ENCODE data around the gene C3orf18. TPM values are rescaled to one million over a fixed set of nuclear protein-coding genes. Genes with fewer than 3 reads are reported as not detected.

Gene C3orf18
- 0.83 TPM for polyA plus RNA-seq (2012; ENCODE audit: low read depth, missing spikeins)

DNA sequence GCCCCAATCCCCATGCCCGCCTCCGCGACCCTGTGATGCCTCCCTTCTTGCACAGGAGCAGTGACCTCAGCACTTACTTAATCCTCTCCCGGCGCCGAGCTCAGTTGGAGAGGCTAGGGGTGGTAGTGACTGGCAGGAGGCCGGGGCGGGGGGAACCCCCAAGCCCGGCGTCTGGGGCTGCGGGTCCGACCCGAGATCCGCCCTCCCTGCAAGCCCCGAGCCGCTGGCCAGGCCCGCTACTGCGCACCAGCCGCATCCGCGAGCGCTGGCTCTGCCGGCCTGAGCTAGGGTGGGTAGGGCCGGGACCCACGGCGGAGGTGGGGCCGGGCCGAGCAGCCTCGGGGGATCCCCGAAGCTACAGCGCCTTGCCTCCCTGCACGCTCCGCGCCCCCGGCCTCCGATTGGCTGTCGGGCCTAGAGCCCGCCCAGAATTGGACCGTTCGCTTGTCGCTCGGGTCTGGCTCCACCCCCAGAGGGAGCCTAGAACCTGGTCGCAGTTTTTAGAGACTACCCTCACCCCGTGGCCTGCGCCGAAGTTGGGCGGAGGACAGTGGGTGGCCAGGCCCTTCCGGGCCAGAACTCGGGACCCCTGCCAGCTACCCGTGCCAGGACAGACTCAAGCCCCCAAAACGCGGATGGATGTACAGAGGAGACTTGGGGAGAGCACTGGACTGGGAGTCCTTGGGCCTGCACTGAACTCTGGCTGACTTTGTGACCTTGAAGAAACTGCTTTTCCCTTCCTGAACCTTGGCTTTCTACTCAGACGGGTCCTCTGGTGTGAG lies at the start of gene C3orf18:
Gene C3orf18, minus strand, starts transcription at position 362 of the 782 bp plus-strand sequence. CDS start 2,048 bp downstream, outside the sequence.
- peak; percentile 97 for FAIRE-seq
- no peak for TF ChIP-seq TAF1 (IDR thresholded peaks at IDR 0.05; ENCODE audit: low read depth, low read length)
- no peak for TF ChIP-seq PAX5 (IDR thresholded peaks at IDR 0.05; ENCODE audit: insufficient read depth, low read length, severe bottlenecking)
- TF ChIP-seq POLR2A (IDR thresholded peaks at IDR 0.05; ENCODE audit: low read depth, low read length), result no peak
- TF ChIP-seq POLR2AphosphoS5 (IDR thresholded peaks at IDR 0.05; ENCODE audit: low read depth, low read length), result no peak
- TF ChIP-seq SPI1 (IDR thresholded peaks at IDR 0.05; ENCODE audit: low read depth, low read length), result no peak
- no peak for TF ChIP-seq POU2F2 (IDR thresholded peaks at IDR 0.05; ENCODE audit: low read depth, low read length)
- peak; percentile 100 for DNase-seq (ENCODE audit: insufficient read length, low spot score)

DNA sequence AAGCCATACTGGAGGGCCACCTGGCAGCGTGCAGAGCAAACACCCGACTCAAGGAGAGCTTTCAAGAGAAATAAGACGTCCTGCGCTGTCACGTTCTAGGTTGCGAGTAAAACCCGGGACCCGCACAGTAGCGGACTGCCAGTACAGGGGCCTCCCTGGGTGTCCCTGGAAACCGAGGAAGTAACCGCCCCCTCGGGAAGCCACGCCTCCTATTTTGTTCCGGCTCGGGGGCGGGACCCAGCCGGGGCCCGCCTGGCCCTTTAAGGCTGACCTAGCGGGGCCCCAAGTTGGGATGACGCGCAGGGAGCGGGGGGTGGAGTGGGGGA lies 49.2 kb upstream of the C3orf18 start:
- TF ChIP-seq SPI1 (IDR thresholded peaks at IDR 0.05; ENCODE audit: low read depth, low read length) (no peak), TAF1 (IDR thresholded peaks at IDR 0.05; ENCODE audit: low read depth, low read length) (no peak), POLR2A (IDR thresholded peaks at IDR 0.05; ENCODE audit: low read depth, low read length) (no peak), POU2F2 (IDR thresholded peaks at IDR 0.05; ENCODE audit: low read depth, low read length) (no peak), POLR2AphosphoS5 (IDR thresholded peaks at IDR 0.05; ENCODE audit: low read depth, low read length) (no peak), PAX5 (IDR thresholded peaks at IDR 0.05; ENCODE audit: insufficient read depth, low read length, severe bottlenecking) (no peak)
- peak; percentile 85 for FAIRE-seq

DNA sequence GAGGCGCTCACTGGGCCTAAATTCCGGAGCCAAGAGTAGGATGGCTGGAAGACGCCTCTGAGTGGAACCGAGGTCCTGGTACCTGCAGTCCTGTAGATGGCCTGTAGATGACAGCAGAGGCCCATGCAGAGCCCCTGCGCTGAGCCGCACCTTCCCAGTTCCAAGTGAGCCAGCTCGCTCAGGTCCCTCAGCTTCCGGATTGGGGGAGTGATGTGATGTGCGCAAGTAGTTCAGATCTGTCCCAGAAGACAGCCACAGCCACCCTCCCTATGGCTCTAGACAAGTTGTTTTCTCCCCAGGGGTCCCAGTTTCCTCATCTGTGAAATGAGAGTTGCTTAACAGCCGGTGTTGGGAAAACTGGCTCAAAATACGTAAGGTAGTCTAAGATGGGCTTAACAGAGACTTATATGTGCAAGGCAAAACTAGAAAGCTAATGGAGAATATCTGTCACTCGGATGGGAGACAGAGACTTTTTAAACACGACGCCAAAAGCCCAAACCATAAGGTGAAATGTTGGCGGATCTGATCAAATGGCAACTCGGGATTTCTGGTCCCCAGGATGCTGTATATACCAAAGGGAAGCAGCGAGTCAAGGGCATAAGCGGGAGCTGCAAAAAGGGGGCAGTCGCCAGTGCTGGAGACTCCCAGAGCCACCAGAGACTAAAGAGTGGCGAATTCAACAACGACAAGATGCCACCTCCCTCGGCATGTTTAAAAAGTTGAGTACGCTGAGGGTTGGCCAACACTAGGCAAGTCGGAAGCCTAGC lies 48.6 kb upstream of the C3orf18 start:
- peak; percentile 83 for FAIRE-seq
- DNase-seq (ENCODE audit: insufficient read length, low spot score), result peak; percentile 74
- no peak for TF ChIP-seq TAF1 (IDR thresholded peaks at IDR 0.05; ENCODE audit: low read depth, low read length)
- TF ChIP-seq POU2F2 (IDR thresholded peaks at IDR 0.05; ENCODE audit: low read depth, low read length), result peak; percentile 56; the same call in 1 of the 2 replicates

More for the DNA sequence above, 49.2 kb upstream of the C3orf18 start:
- DNase-seq (ENCODE audit: insufficient read length, low spot score), result peak; percentile 88

DNA sequence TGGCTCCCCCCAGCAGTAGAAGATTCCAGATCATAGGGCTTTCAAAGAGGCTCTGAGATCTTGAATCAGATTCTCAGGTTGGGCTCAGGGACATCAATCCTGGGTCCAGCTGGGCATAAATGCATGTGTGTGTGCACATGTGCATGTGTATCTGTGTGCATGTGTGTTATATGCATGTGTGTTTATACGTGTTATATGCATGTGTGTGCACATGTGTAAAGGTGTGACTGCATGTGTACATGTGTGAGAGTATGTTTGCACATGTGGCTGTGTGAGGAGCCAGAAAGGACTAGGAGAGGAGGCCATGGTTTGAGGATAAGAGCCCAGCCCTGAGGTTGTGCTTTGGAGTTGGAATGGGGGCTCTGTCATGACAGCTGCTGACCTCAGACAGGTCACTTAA lies 47.6 kb upstream of the C3orf18 start:
- TF ChIP-seq POU2F2 (IDR thresholded peaks at IDR 0.05; ENCODE audit: low read depth, low read length), result no peak
- no peak for TF ChIP-seq PAX5 (IDR thresholded peaks at IDR 0.05; ENCODE audit: insufficient read depth, low read length, severe bottlenecking)
- TF ChIP-seq TAF1 (IDR thresholded peaks at IDR 0.05; ENCODE audit: low read depth, low read length), result no peak
- no peak for TF ChIP-seq POLR2A (IDR thresholded peaks at IDR 0.05; ENCODE audit: low read depth, low read length)
- TF ChIP-seq POLR2AphosphoS5 (IDR thresholded peaks at IDR 0.05; ENCODE audit: low read depth, low read length), result no peak
- no peak for TF ChIP-seq SPI1 (IDR thresholded peaks at IDR 0.05; ENCODE audit: low read depth, low read length)
- FAIRE-seq (peak; percentile 43), DNase-seq (ENCODE audit: insufficient read length, low spot score) (no peak)

DNA sequence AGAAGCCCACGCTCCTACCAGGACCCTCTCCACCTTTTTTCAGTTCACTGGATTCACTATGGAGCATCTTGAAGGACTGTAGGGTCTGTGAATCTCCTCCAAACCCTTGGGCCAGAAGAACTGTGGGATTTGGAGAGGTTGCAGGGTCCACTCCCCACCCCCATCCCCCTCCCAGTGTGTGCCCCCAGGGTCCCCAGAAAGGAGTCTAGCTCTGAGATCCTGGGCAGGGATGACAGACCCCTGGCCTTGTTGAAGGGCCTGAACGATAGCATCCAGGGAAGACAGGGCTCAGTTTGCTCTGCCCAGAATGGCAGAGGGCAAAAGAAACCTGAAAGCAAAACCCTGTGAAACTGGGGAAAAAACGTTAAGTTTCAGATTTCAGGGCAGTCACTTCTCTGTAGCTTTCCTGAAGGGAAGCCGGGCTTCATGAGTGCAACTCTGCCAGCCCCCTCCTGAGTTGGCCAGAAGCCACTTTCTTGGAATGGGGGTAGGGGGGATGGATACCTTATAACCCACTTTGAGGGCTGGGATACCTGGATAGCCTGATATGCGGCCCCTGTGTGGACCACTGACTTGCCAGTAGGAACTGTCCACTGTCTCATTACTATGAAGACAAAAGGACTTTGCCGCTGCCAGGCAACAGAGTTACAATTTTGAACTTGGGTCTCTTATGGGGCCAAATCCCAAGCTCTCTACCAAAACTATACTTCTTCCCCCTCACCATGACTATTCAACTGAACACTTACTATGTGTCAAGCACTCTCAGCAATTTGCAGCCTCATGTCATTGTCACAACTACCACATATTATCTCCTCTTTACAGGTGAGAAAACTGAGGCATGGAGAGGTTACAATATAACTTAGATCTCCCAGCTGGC lies 45.7 kb upstream of the C3orf18 start:
- peak; percentile 16 for FAIRE-seq
- TF ChIP-seq POLR2A (IDR thresholded peaks at IDR 0.05; ENCODE audit: low read depth, low read length) (no peak), POU2F2 (IDR thresholded peaks at IDR 0.05; ENCODE audit: low read depth, low read length) (no peak)
- DNase-seq (ENCODE audit: insufficient read length, low spot score), result no peak

DNA sequence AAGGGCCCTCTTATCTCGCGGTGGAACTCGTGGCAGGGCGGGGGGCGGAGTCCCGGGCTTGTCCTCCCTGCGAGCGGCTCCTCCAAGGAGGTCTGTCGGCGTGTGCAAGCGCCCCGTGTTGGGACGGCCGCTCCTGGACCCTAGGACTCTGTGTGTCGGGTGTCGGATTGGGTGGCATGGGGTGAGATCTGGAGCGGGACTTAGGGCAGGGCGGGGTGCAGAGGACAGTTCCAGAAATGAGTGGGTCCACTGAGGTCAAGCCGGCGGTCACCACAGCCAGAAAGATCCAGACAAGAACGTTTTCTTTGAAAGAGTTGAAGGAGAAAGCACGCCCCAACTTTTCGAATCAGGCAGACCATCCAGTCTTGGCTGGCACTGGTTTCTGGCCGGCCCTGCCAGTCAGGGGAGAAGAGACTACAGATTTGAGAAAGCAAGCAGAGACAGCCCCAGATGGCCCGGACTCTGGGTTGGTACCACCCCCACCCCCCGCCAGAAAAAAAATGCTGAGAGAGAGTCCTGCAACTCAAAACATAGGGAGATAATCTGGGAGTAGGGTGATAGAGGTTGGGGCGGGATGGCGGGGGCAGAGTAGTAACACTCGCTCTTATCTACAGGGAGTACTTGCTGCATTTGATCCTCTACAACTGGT lies 44.8 kb upstream of the C3orf18 start:
- DNase-seq (ENCODE audit: insufficient read length, low spot score) (no peak), FAIRE-seq (peak; percentile 35)
- TF ChIP-seq POLR2A (IDR thresholded peaks at IDR 0.05; ENCODE audit: low read depth, low read length) (no peak), TAF1 (IDR thresholded peaks at IDR 0.05; ENCODE audit: low read depth, low read length) (no peak), SPI1 (IDR thresholded peaks at IDR 0.05; ENCODE audit: low read depth, low read length) (no peak), POLR2AphosphoS5 (IDR thresholded peaks at IDR 0.05; ENCODE audit: low read depth, low read length) (no peak), POU2F2 (IDR thresholded peaks at IDR 0.05; ENCODE audit: low read depth, low read length) (no peak), PAX5 (IDR thresholded peaks at IDR 0.05; ENCODE audit: insufficient read depth, low read length, severe bottlenecking) (no peak)

DNA sequence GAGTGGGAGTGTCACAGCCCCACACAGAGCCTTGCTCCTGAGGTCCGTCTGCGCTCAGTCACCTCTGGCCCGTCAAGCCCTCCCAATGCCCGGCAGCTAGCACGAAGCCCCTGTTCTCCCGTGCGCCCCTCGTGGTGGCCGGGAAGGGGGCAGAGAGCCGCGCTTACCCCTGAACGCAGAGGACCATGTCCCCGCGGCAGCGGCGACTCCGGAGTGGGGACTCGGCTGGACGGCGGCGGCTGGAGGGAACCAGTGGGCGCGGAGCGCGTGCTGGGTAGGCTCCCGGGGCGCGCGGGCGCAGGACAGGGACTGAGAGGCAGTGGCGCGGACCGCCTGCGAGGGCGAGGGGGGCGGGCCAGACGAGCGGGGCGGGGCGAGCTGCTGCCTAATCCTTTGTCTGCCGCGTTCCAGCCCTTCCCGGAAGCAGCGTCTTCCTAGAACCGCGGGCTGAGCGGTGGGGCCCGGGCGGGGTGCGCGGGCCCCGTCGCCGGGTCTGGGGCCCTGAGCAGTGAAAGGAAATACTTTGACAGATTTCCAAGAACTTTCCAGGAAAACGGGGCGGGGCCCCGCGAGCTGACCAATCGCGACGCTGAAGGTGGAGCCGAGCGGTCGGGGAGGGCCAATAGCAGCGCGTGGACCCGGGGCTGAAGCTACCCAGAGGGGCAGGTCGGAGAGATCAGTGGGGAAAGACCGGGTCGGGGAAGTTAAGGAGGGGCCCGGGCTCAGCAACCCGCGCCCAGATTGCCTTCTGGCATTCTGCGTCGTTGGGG lies 44.1 kb upstream of the C3orf18 start, which contains the start of gene CISH:
Gene CISH, minus strand, starts transcription at position 311 of the 770 bp plus-strand sequence. Its CDS starts 124 bp downstream, at position 187.
- peak; percentile 92 for FAIRE-seq
- TF ChIP-seq POLR2AphosphoS5 (IDR thresholded peaks at IDR 0.05; ENCODE audit: low read depth, low read length), result no peak
- TF ChIP-seq SPI1 (IDR thresholded peaks at IDR 0.05; ENCODE audit: low read depth, low read length), result no peak
- TF ChIP-seq TAF1 (IDR thresholded peaks at IDR 0.05; ENCODE audit: low read depth, low read length), result 0 out of 2 replicates have a peak, but pooled peaks have one; percentile 42
- peak; percentile 94 for DNase-seq (ENCODE audit: insufficient read length, low spot score)

DNA sequence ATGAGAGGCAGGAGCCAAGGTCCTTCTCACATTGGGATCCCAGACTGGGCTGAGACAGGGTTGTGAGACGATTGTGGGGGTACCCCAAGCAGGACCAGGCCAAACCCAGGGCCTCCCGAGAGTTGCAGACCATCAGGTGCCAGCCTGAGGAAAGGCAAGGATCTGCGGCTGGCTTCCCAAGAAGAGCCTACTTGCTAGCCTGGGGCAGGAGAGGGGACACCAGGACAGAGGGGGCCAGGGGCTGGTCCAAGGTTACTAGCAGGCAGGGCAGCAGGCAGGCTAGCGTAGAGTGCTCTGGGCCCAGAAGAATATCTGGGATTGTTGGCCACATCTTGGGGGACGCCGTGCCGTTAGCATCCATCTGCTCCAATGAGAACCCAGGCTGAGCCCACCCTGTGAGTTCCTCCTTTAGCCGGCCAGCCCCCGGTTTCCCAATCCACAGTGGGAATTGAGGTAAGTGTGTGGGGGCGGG lies 43.5 kb upstream of the C3orf18 start:
- FAIRE-seq, result no peak
- TF ChIP-seq PAX5 (IDR thresholded peaks at IDR 0.05; ENCODE audit: insufficient read depth, low read length, severe bottlenecking) (no peak), POLR2AphosphoS5 (IDR thresholded peaks at IDR 0.05; ENCODE audit: low read depth, low read length) (no peak), TAF1 (IDR thresholded peaks at IDR 0.05; ENCODE audit: low read depth, low read length) (no peak)
- no peak for DNase-seq (ENCODE audit: insufficient read length, low spot score)

All from GM12891 (cell line).